T-helper 1 cell treated with Interleukin-12 subunit alpha and Interleukin-12 subunit beta and Interleukin-4 antibody, amounts not matched to agents 30 μg/mL and 1 μg/mL, for 36 hours (primary cell): ENCODE results near the gene CCDC51.

Source experiments
- H3K27ac Mint-ChIP-seq: one replicate; pipeline ENCODE4 v1.8.0; 2021; ENCODE audit warnings: mild to moderate bottlenecking, mixed read lengths
- H3K27me3 Mint-ChIP-seq: one replicate; pipeline ENCODE4 v1.8.0; 2021; ENCODE audit warnings: low read depth, mixed read lengths
- H3K36me3 Mint-ChIP-seq: one replicate; pipeline ENCODE4 v1.8.0; 2021; ENCODE audit warnings: low read depth, mixed read lengths
- H3K4me1 Mint-ChIP-seq: one replicate; pipeline ENCODE4 v1.8.0; 2021; ENCODE audit warnings: low read depth, mixed read lengths
- H3K4me3 Mint-ChIP-seq: one replicate; pipeline ENCODE4 v1.8.0; 2021; ENCODE audit warnings: mild to moderate bottlenecking, moderate library complexity, mixed read lengths
- H3K9me3 Mint-ChIP-seq: one replicate; pipeline ENCODE4 v1.8.0; 2021; ENCODE audit warnings: mixed read lengths

CCDC51 gene

GRCh38 chr3:48413086-48413485 lies 26.8 kb downstream of the CCDC51 start:
- Mint-ChIP-seq H3K4me3 (no peak overlapping the region), H3K4me1 (no peaks in the 10 kb centered on the region), H3K36me3 (no peaks in the 10 kb centered on the region), H3K27me3 (no peaks in the 10 kb centered on the region), H3K9me3 (no peaks in the 10 kb centered on the region), H3K27ac (no peak overlapping the region)

DNA sequence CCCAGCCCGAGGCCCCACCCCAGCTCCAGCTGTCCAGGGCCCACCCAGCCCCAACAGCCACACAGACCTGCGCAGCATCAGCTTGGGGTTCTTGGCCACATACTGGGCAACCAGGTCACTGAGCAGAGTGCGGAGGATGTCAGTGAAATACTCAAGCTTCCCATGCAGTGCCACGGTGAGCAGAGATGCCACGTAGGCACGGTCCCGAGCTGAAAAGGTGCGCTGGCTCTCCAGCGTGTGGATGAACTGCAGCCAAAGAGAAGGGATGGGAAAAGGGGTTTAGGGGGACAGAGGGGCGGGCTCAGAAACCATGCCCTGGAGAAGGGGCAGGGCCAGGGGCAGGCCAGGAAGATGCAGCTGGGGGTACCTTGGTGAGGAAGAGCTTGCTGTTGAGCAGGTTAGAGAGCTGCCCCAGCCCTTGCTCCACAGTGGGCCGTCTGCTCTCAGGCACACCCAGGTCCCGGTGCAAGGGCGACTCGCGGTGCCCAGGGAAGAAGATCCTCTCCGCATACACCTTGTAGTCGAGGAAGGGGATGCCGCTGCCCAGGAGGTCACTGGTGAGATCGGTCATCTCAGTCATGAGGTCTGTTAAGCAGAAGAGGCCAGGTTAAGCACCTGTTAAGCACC lies 27.4 kb downstream of the CCDC51 start:
- Mint-ChIP-seq H3K27me3 (no peaks in the 10 kb centered on the region), H3K27ac (no peak overlapping the region), H3K4me1 (no peaks in the 10 kb centered on the region), H3K36me3 (no peaks in the 10 kb centered on the region), H3K9me3 (no peaks in the 10 kb centered on the region), H3K4me3 (no peak overlapping the region)

DNA sequence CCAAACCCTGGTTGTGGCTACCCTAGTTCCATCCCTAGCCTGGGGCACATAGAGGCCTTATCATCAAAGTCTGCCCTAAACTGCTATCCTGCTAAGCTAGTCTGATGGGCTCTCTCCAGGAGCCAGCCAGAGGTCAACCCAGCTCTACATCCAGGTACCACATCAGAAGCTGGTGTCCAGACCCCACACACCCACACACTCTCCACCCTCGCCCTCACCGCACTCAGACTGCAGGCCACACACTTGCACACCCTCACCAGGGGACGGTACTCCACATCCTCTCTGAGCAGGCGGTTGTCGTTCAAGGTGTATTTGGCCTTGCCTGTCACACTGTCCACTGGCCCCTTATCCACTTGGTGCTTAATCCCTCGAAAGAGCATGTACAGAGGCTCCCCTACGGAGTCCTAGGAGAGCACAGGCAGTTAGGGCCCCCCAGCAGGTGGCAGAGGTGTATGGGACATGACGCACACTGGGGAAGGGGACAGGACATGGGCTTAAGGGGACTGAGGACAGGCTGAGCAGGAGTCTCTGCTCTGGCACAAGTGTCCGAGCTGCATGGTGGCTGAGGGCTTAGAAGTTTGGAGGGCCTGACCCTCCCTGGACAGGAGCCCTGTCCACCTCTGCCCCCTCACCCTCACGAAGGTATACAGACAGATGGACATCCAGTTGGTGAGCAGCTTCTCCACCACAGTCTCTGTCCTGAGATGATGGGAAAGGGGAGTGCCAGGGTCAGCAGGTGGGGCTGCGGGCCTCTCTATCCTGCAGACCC lies 28.1 kb downstream of the CCDC51 start:
- no peak overlapping the region for H3K4me3 Mint-ChIP-seq
- no peaks in the 10 kb centered on the region for H3K36me3 Mint-ChIP-seq
- no peaks in the 10 kb centered on the region for H3K27me3 Mint-ChIP-seq
- no peaks in the 10 kb centered on the region for H3K9me3 Mint-ChIP-seq
- no peak overlapping the region for H3K27ac Mint-ChIP-seq
- no peaks in the 10 kb centered on the region for H3K4me1 Mint-ChIP-seq

GRCh38 chr3:48411041-48411588 lies 28.8 kb downstream of the CCDC51 start:
- Mint-ChIP-seq H3K36me3 (no peaks in the 10 kb centered on the region), H3K27ac (no peak overlapping the region), H3K9me3 (no peaks in the 10 kb centered on the region), H3K4me3 (no peak overlapping the region), H3K27me3 (no peaks in the 10 kb centered on the region), H3K4me1 (no peaks in the 10 kb centered on the region)

- no peaks in the 10 kb centered on the region for H3K4me1 Mint-ChIP-seq
- no peak overlapping the region for H3K27ac Mint-ChIP-seq
- no peaks in the 10 kb centered on the region for H3K27me3 Mint-ChIP-seq
- no peaks in the 10 kb centered on the region for H3K36me3 Mint-ChIP-seq
- H3K9me3 Mint-ChIP-seq, result no peaks in the 10 kb centered on the region
- H3K4me3 Mint-ChIP-seq, result no peak overlapping the region
These were observed 29.5 kb downstream of the CCDC51 start for GRCh38 chr3:48410205-48411040.

GRCh38 chr3:48409291-48410201 lies 30.4 kb downstream of the CCDC51 start:
- no peaks in the 10 kb centered on the region for H3K27me3 Mint-ChIP-seq
- H3K27ac Mint-ChIP-seq, result no peak overlapping the region
- H3K36me3 Mint-ChIP-seq, result no peaks in the 10 kb centered on the region
- H3K4me3 Mint-ChIP-seq, result no peak overlapping the region
- H3K4me1 Mint-ChIP-seq, result no peaks in the 10 kb centered on the region
- no peaks in the 10 kb centered on the region for H3K9me3 Mint-ChIP-seq

- H3K36me3 Mint-ChIP-seq, result no peaks in the 10 kb centered on the region
- H3K27ac Mint-ChIP-seq, result no peak overlapping the region
These were observed 31.1 kb downstream of the CCDC51 start for GRCh38 chr3:48408823-48409281.

GRCh38 chr3:48407542-48408099 lies 32.3 kb downstream of the CCDC51 start:
- no peaks in the 10 kb centered on the region for H3K9me3 Mint-ChIP-seq
- H3K4me3 Mint-ChIP-seq, result no peak overlapping the region
- H3K27me3 Mint-ChIP-seq, result no peaks in the 10 kb centered on the region
- no peaks in the 10 kb centered on the region for H3K4me1 Mint-ChIP-seq
- H3K27ac Mint-ChIP-seq, result no peak overlapping the region
- no peaks in the 10 kb centered on the region for H3K36me3 Mint-ChIP-seq

More at GRCh38 chr3:48408823-48409281, 31.1 kb downstream of the CCDC51 start:
- H3K4me1 Mint-ChIP-seq, result no peaks in the 10 kb centered on the region
- H3K4me3 Mint-ChIP-seq, result no peak overlapping the region
- no peaks in the 10 kb centered on the region for H3K9me3 Mint-ChIP-seq
- H3K27me3 Mint-ChIP-seq, result no peaks in the 10 kb centered on the region

DNA sequence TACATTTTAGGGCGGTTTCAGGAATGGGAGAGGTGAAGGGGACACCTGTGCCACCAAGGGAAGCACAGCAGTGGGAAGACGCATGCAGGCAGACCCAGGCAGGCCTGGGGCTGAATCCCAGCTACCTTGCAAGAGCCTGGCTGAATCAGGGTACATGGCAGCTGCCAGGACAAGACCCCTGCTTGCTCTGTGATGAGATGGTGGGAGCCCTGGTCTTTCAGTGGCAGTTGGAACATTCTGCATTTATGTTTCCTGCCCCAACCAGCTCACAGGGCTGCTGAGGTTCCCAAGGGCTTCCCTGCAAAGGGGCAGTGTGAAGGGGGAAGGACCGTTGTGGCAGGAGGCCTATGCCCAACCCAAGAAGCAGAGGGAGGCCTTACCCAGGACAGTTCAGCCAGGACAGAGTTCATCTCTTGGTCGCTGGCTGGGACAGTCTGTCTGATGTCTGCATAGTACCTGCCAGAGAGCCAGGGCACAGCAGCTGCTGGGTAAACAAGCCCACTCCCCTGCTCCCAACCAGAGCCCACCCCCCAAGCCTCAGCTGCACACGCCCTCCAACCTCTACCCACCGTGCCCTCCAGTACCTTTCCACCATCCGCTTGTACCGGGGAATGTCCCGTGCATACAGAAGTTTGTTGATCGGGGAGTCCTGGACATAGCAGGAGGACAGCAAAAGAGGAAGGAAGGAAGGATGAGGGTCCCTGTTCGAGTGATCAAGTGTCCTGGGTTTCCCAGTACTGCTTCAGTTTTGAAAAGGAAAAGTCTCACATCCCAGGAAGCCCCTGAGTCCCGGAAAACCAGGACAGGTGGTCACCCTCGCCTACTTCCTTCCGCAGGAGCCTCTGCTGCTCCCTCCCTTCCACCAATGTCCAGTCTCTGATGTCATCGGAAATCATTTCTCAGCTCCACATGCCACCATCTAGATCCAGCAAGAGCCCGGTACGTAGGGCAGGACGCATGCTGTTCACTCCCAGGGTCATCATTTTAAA lies 33.2 kb downstream of the CCDC51 start:
- Mint-ChIP-seq H3K4me1 (no peaks in the 10 kb centered on the region), H3K27me3 (no peaks in the 10 kb centered on the region), H3K9me3 (no peaks in the 10 kb centered on the region), H3K4me3 (no peak overlapping the region), H3K36me3 (no peaks in the 10 kb centered on the region), H3K27ac (no peak overlapping the region)

GRCh38 chr3:48405971-48406370 lies 33.9 kb downstream of the CCDC51 start:
- no peaks in the 10 kb centered on the region for H3K36me3 Mint-ChIP-seq
- H3K4me3 Mint-ChIP-seq, result no peak overlapping the region
- no peaks in the 10 kb centered on the region for H3K27me3 Mint-ChIP-seq
- H3K9me3 Mint-ChIP-seq, result no peaks in the 10 kb centered on the region
- peaks cover under 1% of the 10 kb centered on the region for H3K4me1 Mint-ChIP-seq
- no peak overlapping the region for H3K27ac Mint-ChIP-seq

DNA sequence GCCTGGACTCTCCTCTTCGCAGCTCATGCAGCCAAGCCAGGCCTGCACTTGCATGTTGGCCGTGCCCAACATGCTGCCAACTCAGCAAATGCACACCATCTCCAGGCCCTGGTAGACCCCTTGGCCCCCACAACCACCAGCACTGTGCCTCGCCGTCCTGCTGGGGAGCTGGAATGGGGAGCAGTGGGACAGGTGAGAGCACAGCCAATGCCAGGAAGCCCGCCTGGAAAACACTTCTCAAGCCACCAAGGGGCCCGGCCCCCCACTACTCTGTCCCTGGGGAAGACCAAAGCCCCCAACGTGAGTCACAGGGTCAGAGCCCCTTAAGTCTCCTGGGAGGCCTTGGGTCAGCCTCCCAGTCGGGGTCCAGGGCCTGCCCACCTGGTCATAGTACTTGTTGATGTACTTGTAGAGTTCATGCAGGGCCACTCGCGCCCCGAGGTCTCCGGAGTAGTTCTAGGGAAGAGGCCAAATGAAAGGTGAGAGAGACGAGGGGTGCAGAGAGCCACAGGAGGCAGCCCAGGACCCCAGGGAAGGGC lies 34.5 kb downstream of the CCDC51 start:
- no peaks in the 10 kb centered on the region for H3K27me3 Mint-ChIP-seq
- H3K4me3 Mint-ChIP-seq, result no peak overlapping the region
- H3K4me1 Mint-ChIP-seq, result peaks cover 2% of the 10 kb centered on the region
- H3K27ac Mint-ChIP-seq, result no peak overlapping the region
- H3K36me3 Mint-ChIP-seq, result no peaks in the 10 kb centered on the region
- H3K9me3 Mint-ChIP-seq, result no peaks in the 10 kb centered on the region

DNA sequence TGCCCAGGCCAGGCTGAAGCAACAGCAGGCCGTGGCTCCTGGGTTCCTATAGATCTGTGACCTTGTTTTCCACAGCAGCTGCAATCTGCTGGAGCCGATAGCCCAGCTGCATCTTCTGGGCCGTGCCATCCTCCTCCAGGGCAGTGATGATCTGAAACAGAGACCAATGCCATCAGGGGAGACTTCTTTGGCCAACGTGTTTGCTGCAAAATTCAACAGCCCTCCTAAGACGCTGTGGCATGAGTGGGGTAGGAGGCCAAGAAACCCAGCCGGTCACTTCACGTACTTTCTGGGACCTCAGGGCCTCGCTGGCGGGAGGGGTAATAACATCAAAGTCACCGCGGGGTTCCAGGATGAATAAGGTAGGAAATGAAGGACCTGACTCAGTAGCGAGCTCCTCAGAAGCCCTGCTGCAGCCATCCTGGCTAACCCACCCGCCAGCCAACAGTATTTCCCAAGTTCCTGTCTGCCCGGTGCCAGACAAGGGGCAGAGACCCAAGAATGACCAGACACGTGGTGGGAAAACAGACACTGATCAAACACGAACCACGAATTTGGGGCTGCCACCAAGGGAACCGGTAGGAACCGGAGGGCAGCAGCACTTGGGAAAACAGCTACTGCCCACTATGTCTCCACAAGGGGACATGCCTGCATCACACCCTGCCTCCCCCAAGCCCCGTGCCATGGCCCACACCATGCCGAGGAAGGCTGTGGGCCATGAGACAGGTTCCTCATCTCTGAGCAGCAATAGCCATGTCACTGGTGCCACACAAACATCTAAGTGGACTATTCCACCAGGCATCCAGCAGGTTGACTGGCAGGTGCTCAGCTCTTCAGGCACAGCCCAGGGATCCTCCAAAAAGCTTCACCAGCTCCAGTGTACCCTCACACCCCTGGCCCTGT lies 35.2 kb downstream of the CCDC51 start:
- no peak overlapping the region for H3K4me3 Mint-ChIP-seq
- no peak overlapping the region for H3K27ac Mint-ChIP-seq
- H3K9me3 Mint-ChIP-seq, result no peaks in the 10 kb centered on the region
- no peaks in the 10 kb centered on the region for H3K36me3 Mint-ChIP-seq
- no peaks in the 10 kb centered on the region for H3K27me3 Mint-ChIP-seq
- peaks cover 2% of the 10 kb centered on the region for H3K4me1 Mint-ChIP-seq
